Measurements from ENCODE around the gene DNAJC13. TPM values are rescaled to one million over a fixed set of nuclear protein-coding genes. Genes with fewer than 3 reads are reported as not detected.

DNAJC13 gene
- total RNA-seq, 1 experiment from 2014 or later = 34.8 TPM

GRCh38 chr3:132461544-132461943 is 44.2 kb downstream of the DNAJC13 start:
- DNase-seq (ENCODE audit: low spot score) = no peak

- peak; percentile 16 for DNase-seq (ENCODE audit: low spot score)
Measured at GRCh38 chr3:132464066-132464465, 46.8 kb downstream of the DNAJC13 start.

GRCh38 chr3:132469326-132469725 is 52.0 kb downstream of the DNAJC13 start:
- DNase-seq (ENCODE audit: low spot score) = no peak

- peak; percentile 51 for DNase-seq (ENCODE audit: low spot score)
Measured at GRCh38 chr3:132486099-132486498, 68.8 kb downstream of the DNAJC13 start.

GRCh38 chr3:132488151-132488550 is 70.8 kb downstream of the DNAJC13 start:
- DNase-seq (ENCODE audit: low spot score) = no peak

GRCh38 chr3:132499071-132499470 is 81.8 kb downstream of the DNAJC13 start:
- no peak for DNase-seq (ENCODE audit: low spot score)

- DNase-seq (ENCODE audit: low spot score) = no peak
Measured at GRCh38 chr3:132503559-132503958, 86.3 kb downstream of the DNAJC13 start.

- no peak for DNase-seq (ENCODE audit: low spot score)
Measured at GRCh38 chr3:132504375-132504933, 87.2 kb downstream of the DNAJC13 start.

- no peak for DNase-seq (ENCODE audit: low spot score)
Measured at GRCh38 chr3:132507657-132508056, 90.4 kb downstream of the DNAJC13 start.

GRCh38 chr3:132509096-132509495 is 91.8 kb downstream of the DNAJC13 start:
- no peak for DNase-seq (ENCODE audit: low spot score)

- no peak for DNase-seq (ENCODE audit: low spot score)
Measured at GRCh38 chr3:132509506-132509905, 92.2 kb downstream of the DNAJC13 start.

- DNase-seq (ENCODE audit: low spot score) = no peak
Measured at GRCh38 chr3:132513057-132513456, 95.8 kb downstream of the DNAJC13 start.

GRCh38 chr3:132517311-132517710 is 100.0 kb downstream of the DNAJC13 start:
- no peak for DNase-seq (ENCODE audit: low spot score)

- DNase-seq (ENCODE audit: low spot score) = no peak
Measured at GRCh38 chr3:132519914-132520313, 102.6 kb downstream of the DNAJC13 start.

GRCh38 chr3:132521901-132522300 is 104.6 kb downstream of the DNAJC13 start:
- no peak for DNase-seq (ENCODE audit: low spot score)

GRCh38 chr3:132522353-132522752 is 105.1 kb downstream of the DNAJC13 start:
- DNase-seq (ENCODE audit: low spot score) = no peak

GRCh38 chr3:132530624-132531023 is 113.3 kb downstream of the DNAJC13 start:
- no peak for DNase-seq (ENCODE audit: low spot score)

GRCh38 chr3:132535575-132536441 is 118.5 kb downstream of the DNAJC13 start:
- peak; percentile 75 for DNase-seq (ENCODE audit: low spot score)

GRCh38 chr3:132536442-132537153 is 119.3 kb downstream of the DNAJC13 start:
- DNase-seq (ENCODE audit: low spot score) = peak; percentile 17

- no peak for DNase-seq (ENCODE audit: low spot score)
Measured at GRCh38 chr3:132537297-132537696, 120.0 kb downstream of the DNAJC13 start.

- DNase-seq (ENCODE audit: low spot score) = no peak
Measured at GRCh38 chr3:132538072-132538471, 120.8 kb downstream of the DNAJC13 start.

GRCh38 chr3:132539681-132540080 is 122.4 kb downstream of the DNAJC13 start:
- DNase-seq (ENCODE audit: low spot score) = no peak

GRCh38 chr3:132542577-132542976 is 125.3 kb downstream of the DNAJC13 start:
- no peak for DNase-seq (ENCODE audit: low spot score)

All from H4 (cell line).